Measurements from ENCODE around the gene BMERB1.
"Not testable (repeated sequence)": the region's sequence is repeated elsewhere in the genome, so short reads cannot be mapped to it uniquely, and the experiment has no call there.

Gene BMERB1

DNA sequence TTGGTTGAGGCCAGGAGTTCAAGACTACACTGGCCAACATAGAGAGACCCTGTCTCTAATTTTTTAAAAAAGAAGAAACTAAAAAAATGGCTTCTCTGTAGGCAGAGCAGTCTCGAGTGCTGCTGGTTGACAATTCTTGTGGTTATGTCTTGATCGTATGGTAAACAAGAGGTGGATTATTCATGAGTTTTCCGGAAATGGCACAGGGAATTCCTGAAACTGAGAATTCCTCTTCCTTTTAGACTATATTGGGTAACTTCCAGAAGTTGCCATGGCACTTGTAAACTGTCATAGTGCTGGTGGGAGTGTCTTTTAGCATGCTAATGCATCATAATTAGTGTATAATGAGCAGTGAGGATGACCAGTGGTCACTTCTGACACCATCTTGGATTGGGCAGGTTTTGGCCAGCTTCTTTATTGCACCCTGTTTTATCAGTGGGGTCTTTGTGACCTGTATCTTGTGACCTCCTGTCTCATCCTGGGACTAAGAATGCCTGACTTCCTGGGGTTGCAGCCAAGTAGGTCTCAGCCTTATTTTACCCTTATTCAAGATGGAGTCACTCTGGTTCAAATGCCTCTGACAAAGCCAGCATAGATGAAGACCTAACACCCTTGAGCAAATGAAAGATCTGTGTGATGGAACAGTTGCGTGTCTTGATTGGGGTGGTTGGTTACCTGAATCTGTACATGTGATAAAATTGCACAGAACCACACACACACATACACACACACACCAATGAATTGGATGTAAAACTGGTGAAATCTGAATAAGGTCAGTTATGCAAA lies 30.2 kb downstream of the BMERB1 start:
- DNase-seq, result no peak

DNA sequence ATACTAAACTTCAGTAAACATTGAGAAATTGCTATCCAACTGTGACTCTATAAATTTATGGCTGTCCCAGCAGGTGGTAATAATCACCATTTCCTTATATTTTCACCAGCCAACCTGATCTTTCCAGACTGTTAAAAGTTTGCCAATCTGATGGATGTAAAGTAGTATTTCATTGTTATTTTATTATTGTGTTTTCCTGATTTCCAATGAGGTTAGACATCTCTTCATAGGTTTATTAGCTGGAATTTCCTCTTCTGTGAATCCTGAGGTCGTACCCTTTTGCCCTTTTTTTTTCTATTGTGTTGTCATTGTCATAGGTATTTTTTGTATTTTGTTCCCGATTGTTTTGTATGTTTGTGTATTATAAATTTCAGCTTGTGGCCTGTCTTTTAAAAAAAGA lies 31.7 kb downstream of the BMERB1 start:
- no peak for DNase-seq

DNA sequence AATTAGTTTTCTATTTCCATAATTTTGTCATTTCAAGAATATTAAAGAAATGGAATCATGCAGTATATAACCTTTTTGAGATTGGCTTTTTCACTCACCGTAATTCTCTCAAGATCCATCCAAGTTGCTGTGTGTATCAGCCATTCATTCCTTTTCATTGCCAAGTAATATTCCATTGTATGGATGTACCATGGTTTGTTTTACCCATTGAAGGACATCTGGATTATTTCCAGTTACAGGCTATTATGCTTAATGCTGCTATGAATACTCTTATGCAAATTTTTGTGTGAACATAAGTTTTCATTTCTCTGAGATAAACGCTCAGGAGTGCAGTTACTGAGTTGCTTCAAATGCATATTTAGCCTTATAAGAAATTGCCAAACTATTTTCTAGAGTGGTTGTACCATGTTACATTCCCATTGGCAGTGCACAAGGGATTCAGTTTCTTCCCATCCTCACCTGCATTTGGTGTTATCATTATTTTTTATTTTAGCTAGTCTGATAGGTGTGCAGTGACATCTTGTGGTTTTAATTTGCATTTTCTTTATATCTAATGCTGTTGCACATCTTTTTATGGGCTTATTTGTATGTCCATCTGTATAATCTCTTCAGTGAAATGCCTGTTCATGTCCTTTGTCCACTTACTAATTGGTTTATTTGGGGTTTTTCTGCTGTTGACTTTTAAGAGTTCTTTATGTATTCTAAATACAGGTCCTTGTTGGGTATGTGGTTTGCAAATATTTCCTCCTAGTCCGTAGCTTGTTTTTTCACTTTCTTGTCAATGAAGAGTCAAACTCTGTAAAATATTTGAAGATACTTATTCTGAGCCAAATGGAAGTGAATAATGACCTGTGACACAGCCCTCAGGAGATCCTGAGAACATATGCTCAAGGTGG lies 32.7 kb downstream of the BMERB1 start:
- no peak for DNase-seq

DNA sequence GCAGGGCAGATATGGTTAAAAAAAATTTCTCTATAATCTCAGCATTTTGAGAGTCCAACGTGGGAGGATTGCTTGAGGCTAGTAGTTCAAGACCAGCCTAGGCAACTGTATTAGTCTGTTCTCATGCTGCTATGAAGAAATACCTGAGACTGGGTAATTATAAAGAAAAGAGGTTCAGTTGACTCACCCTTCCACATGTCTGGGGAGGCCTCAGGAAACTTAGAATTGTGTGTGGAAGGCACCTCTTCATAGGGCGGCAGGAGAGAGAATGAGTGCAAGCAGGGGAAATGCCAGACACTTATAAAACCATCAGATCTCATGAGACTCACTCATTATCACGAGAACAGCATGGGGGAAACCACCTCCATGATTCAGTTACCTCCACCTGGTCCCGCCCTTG lies 42.6 kb downstream of the BMERB1 start:
- not testable (repeated sequence) for DNase-seq

DNA sequence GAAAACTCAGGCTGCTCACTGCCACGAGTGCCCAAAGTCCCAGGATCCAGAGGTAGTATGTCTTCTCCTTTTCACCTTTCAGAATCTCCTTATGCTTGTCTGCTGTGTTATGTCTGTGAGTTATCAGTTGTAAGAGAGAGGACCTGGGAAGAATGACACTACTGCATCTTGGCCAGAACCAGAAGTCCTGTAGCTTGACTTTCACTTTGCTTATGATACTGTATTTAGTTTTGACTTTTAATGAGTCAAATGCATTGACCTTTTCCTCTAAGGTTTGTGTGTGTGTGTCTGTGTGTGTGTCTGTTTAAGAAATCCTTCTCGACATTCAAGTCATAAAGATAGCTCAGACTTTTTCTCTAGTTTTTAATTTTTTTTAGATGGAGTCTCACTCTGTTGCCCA lies 43.4 kb downstream of the BMERB1 start:
- DNase-seq, result no peak

DNA sequence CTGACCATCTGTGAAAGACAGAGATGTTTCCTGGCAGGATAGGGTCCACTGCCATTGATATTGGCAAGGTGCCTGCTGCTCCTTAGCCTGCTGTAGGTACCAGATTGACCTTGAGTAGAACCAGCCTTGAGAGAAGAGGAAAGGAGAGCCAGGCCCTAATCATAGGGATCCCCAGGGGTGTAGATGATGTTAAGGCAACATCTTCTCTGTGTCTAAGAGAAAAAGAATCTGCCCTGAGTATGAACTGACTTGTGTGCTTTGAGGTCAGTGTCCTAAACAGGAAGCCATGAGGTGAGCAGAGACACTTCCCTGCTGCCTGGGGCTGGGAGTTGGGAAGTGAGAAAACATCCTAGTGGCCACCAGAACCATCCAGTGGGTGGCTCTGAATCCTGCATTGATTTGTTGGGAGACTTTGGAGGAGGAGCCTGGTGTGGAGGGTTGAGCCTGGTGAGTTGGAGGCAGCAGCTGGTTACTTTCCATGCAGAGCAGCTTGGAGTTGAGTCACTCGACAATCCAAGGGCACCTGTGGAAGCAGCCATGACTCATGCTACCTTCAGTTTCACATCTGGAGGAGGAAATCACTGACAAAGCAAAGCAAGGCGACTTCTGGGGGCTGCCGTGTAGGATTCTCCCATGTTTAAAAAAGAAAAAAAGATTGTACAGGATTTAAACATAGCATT lies 47.8 kb downstream of the BMERB1 start:
- DNase-seq, result peak; percentile 88

DNA sequence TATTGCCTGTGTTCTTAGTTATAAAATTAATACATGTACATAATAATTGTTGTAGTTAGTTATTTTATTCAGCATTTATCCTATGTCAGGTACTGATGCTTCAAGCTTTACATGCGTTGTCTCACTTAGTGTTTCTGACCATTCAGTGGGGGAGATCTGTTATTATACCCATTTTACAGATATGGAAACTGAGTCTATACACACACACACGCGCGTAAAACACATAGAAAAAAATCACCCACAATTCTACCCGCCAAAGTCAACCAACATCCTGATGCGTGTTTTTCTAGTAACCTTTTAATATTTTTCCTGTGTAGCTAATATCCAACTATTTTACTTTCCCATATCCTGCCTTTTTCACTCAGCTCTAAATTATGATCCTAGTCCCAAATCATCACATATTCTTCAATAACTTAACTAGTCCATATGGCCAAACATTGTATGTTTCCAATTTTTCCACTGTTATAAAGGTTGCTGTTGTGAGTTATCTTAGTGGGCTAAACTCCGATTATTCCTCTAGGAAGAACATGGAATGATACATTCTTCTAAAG lies 48.4 kb downstream of the BMERB1 start:
- DNase-seq, result no peak

DNA sequence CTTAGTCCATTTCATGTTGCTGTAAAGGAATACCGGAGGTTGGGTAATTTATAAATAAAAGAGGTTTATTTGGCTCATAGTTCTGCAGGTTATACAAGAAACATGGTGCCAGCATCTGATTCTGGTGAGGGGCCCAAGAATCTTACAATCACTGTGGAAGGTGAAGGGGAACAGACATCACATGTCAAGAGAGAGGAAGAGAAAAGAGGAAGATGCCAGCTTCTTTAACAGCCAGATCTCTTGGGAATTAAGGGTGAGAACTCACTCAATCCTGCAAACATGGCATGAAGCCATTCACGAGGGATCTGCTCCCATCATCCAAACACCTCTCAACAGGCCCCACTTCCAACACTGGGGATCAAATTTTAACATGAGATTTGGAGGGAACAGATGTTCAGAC lies 49.5 kb downstream of the BMERB1 start:
- DNase-seq, result no peak

DNA sequence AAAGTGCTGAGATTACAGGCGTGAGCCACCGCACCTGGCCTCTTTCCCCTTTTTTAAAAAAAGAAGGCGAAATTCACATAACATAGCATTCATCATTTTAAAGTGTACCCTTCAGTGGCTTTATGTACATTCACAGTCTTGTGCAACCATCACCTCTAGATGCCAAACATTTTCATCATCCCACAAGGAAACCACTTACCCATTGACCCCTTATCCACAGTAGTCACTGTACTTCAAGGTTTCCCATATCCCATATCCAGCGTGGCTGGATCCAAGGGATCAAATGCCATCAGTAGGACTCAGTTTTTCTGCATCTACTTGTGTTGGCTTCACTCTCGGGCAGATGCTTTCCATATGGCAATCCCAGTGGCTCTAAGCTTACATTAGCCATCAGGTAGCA lies 50.3 kb downstream of the BMERB1 start:
- no peak for DNase-seq

DNA sequence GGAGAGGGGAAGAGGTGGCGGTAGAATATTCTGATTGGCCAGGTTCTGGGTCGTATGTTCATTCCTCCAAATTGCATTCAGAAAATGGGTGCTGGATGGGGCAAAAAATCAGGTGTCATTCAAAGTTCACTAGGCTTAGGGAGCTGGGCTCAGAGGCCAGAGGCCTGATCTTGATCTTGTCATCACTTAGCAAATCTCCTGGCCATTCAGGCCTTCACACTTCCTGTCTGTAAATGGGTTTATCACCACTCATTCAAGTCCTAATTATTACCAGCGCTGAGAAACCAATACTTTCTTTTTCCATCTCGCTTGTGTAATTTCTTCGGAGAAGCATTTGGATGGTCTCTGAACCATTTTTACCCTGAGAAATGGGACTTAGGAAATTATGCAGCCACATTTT lies 50.8 kb downstream of the BMERB1 start:
- DNase-seq, result no peak

DNA sequence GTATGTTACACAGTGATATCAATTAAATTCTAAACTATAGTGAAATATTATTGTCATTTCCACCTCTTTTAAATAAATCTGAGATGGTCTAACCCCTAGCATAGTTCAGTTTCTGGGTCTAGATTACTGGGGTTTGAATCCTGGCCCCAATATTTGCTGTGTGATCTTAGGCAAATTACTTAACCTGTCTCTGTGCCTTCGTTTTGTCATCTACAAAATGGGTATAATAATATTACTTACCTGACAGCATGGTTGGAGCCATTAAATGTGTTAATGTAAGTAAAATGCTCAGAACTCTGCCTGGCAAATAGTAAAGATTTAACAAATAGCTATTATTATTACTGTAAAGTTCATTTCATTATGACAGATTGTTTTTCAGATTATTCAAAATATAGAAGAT lies 52.3 kb downstream of the BMERB1 start:
- no peak for DNase-seq

DNA sequence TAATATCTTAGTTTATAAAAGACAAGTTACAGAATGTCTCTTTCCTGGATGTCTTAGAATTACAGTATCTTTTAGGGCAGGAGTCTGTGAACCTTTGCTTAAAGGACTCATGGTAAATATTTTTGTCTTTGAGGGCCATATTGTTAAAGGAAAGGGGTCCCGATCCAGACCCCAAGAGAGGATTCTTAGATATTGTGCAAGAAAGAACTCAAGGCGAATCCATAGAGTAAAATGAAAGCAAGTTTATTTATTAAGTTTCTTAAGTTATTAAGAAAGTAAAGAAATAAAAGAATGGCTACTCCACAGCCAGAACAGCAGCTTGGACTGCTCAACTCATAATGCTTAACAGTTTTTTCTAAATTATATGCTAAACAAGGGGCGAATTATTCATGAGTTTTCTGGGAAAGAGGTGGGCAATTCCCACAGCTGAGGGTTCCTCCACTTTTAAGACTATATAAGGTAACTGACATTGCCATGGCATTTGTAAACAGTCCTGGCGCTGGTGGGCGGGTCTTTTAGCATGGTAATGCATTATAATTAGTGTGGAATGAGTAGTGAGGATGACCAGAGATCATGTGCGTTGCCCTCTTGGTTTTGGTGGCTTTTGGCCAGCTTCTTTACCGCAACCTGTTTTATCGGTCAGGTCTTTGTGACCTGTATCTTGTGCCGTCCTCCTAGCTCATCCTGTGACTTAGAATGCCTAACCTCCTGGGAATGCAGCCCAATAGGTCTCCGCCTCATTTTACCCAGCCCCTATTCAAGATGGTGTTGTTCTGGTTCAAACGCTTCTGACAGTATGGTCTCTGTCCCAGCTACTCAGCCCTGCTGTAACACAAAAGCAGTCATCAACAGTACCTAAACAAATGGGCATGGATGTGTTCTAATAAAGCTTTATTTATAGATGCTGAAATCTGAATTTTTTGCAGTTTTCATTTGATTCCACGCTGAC lies 53.2 kb downstream of the BMERB1 start:
- DNase-seq, result no peak

DNA sequence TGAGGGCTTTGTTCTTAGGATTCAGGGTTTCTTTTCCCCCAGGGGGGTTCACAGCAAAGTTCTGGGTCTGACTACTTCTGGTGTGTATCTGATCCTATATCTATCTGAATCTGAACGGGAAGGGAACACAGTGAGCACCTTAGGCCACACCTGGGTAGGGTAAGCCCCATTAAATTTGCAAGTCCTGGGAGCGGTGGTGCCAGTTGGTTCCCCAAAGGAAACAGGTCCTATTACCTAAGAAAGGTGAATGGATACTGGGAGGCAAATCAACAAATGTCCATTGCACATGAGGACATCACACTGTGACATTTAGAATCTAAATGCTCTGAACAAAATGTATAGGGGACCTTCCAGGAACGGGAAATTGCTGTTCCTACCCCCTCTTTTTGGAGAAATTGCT lies 54.6 kb downstream of the BMERB1 start:
- no peak for DNase-seq

DNA sequence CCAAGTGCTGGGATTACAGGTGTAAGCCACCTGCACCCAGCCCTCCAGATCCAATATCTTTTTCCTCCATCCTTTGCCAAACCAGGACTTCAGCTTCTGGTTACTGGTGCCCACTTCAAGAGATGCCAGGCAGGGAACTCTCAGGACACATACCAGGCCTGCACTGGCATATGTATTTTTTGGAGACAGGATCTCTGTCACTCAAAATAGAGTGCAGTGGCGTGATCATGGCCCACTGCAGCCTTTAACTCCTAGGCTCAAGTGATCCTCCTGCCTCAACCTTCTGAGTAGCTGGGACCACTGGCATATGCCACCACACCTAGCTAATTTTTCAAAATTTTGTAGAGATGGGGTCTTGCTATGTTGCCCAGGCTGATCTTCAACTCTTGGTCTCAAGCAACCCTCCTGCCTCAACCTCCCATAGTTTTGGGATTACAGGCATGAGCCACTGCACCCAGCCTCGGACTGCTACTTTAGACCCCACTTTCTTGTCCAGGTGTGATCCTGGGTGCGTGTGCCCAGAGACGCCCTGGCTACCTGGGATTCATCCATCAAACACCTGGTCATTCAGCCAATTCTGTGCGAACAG lies 55.8 kb downstream of the BMERB1 start:
- DNase-seq, result no peak

DNA sequence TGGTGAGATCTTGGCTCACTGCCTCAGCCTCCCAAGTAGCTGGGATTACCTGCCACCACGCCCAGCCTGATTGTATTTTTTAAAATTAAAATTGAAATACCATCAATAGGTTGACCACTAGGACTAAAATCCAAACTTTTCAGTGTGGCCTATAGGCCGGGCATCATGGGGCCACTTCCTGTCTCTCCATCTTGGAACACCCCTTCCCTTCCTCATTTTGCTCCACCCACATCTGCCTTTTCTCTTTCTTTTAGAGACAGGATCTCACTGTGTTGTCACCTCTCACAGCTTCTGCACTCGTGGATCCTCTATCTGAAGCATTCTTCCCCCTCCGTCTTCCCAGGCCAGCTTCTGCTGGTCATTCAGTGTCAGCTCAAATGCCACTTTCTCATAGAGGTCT lies 57.0 kb downstream of the BMERB1 start:
- no peak for DNase-seq

DNA sequence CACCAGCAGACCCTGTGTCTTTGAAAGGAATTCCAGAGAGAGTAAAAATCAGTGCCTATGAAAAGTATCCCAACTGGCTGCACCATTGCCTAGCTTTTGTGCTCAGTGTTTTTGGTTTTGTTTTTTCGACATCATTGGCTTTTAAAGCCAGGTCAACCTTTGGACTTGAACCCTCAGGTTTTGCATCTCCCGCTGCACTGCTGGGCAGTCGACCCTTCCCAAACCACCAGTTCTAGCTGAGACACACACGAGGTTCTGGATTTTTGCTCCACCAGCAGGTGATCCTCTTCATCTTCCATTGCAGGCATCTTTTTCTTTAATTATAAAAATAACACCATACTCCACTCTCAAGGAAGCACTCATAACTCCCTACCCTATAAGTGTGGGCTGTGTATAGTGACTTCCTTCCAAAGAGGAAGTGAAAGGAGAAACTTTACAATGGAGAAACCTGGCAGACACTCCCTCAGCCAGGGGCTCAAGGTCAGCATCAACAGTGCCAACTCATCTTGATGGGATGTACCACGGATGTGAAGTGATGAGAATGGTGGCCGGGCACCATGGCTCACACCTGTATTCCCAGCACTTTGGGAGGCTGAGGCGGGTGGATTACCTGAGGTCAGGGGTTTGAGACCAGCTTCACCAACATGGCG lies 57.8 kb downstream of the BMERB1 start:
- no peak for DNase-seq

DNA sequence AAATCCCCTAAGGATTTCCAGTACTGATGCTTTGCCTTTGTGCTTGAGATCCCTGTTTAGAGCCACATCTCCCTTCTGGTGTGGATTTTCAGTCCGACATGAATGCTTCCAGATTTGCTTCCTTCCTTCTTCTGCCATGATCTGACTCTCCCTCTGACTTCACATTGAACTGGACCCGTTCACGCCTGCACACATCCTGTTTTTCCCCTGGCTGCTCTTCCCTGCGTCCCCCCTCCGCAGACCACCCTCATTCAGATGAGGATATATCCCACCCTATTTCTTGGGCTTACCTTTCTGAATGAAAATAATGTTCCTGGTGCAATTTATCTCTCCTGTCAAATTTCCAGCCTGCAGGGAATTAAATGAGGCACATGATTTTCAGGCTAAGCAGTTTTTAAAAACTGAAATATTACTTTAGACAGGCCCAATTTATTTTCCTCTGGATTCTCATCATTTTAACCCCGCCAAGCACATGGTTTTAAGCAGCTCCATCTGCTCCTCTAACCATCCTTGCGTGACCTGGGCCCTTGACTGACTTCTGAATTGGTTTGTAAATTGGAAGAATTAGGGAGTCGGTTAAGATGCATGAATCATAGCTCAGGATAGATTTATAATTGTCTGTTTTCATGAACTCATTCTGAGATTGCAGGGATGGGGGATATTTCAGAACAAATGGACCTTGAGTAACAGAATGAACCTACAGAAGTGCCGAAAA lies 59.2 kb downstream of the BMERB1 start:
- peak; percentile 48 for DNase-seq

DNA sequence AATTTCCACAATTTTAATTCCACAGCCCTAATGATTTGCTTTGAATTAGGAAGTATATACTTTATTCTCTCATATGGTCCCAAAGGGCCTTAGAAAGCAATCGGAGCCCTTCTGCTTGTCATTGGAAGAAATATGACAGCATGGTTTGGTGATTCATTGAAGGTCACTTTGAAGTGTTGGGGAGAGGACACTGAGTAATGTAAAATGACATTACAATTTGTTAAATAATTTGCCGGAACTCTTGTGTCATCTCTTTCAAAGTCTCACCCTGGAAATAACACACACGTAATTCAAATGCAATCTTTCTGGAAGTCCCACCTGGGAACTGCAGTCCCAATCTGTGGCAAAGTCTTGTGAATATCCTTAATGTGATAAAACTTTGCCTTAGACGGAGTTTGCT lies 59.8 kb downstream of the BMERB1 start:
- no peak for DNase-seq

DNA sequence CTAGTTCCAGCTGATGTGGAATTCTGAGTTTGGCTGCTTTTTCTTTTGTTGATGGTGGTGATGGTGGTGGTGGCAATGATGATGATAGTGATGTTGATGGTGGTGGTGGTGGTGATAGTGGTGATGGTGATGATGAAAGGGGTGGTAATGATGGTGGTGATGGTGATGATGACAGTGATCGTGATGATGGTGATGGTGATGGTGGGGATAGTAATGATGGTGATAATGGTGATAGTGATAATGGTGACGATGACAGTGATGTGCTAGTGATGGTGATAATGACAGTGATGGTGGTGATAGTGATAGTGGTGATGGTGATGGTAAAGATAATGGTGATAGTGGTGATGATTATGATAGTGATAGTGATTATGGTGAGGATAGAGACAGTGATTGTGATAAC lies 61.5 kb downstream of the BMERB1 start:
- no peak for DNase-seq

DNA sequence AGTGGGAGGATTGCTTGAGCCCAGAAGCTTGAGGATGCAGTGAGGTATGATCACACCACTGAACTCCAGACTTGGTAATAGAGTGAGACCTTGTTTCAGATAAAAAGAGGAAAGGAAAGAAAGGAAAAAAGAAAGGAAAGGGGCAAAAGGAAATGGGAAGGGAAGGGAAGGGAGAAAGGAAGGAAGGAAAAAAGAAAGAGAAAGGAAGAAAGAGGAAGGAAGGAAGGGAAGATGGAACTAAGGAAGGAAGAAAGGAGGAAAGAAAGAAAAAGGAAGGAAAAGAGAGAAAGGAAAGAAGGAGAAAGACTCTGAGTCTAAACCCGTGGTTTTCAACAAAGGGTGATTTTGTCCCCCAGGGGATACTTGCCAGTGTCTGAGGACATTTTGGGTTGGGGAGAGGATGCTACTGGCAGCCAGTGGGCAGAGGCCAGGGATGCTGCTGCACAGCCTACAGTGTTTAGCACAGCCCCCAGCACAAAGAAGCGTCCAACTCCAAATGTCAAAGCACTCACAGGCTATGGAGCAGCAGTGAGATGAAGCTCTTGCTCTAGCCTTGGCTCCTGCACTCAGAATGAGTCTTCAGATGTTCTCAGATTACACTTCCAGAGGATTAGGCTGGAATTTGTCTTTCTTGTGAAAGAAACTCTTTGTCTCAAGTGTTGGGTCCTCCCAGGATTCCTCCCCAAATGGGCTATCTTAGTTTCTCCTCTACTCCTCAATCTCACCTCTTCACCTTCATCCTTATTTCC lies 64.2 kb downstream of the BMERB1 start:
- no peak for DNase-seq
